Activated CD4-positive, alpha-beta T cell treated with anti-CD3 and anti-CD28 coated beads, Interleukin-2, amount 50 U/mL, for 24 hours (primary cell): ENCODE data around the gene VSX2.

Experiments
- DNase-seq, 2 donors: peaks; one replicate each; pipeline ENCODE4 v3.0.0-alpha.2; 2020; ENCODE audit warnings: low read depth in 1 of 2, low spot score in 1 of 2

Gene VSX2

GRCh38 chr14:74221741-74222140 lies 17.5 kb upstream of the VSX2 start:
- DNase-seq = no peak

GRCh38 chr14:74223016-74223415 lies 16.2 kb upstream of the VSX2 start:
- DNase-seq = no peak

GRCh38 chr14:74231784-74232183 lies 7.5 kb upstream of the VSX2 start:
- no peak for DNase-seq

GRCh38 chr14:74235017-74235416 lies 4.2 kb upstream of the VSX2 start:
- no peak for DNase-seq

GRCh38 chr14:74237441-74237840 lies 1.8 kb upstream of the VSX2 start:
- no peak for DNase-seq

GRCh38 chr14:74239848-74240793 lies 872 bp downstream of the VSX2 start:
- no peak for DNase-seq

GRCh38 chr14:74240794-74241651 lies 1.8 kb downstream of the VSX2 start:
- DNase-seq = no peak

- no peak for DNase-seq
These were observed 2.4 kb downstream of the VSX2 start for GRCh38 chr14:74241652-74242017.

- DNase-seq = no peak
These were observed 3.0 kb downstream of the VSX2 start for GRCh38 chr14:74242021-74242779.

GRCh38 chr14:74242780-74243042 lies 3.5 kb downstream of the VSX2 start:
- DNase-seq = no peak

GRCh38 chr14:74243051-74243450 lies 3.8 kb downstream of the VSX2 start:
- no peak for DNase-seq

- DNase-seq = no peak
These were observed 4.9 kb downstream of the VSX2 start for GRCh38 chr14:74244115-74244514.

GRCh38 chr14:74245292-74245691 lies 6.0 kb downstream of the VSX2 start:
- no peak for DNase-seq

- no peak for DNase-seq
These were observed 7.3 kb downstream of the VSX2 start for GRCh38 chr14:74246542-74246941.

GRCh38 chr14:74248017-74248416 lies 8.8 kb downstream of the VSX2 start:
- DNase-seq = no peak

GRCh38 chr14:74249433-74250375 lies 10.5 kb downstream of the VSX2 start:
- DNase-seq = no peak

GRCh38 chr14:74255281-74255680 lies 16.0 kb downstream of the VSX2 start:
- DNase-seq = no peak

GRCh38 chr14:74257078-74257940 lies 18.1 kb downstream of the VSX2 start:
- DNase-seq = peak; percentile 35 to 36

GRCh38 chr14:74257941-74258763 lies 18.9 kb downstream of the VSX2 start:
- DNase-seq = no peak
